ENCODE data around the gene DNM3. TPM values are rescaled to one million over a fixed set of nuclear protein-coding genes. Genes with fewer than 3 reads are reported as not detected.
A peak's percentile ranks its signal among the peaks of the same experiment; 100 is the strongest.

DNM3 gene
- total and polyA plus RNA-seq, 4 donors, result 2.1 to 16.3 (median 5.6) TPM

- WGBS, 2 donors, result 70 to 71% methylated on average over 5 of the region's 5 CpGs
- ATAC-seq (ENCODE audit: insufficient read depth, low FRiP score) (no peak), DNase-seq (peak in 2 of 3 donors; percentile 32 to 33)
- Histone ChIP-seq H3K9me3 (ENCODE audit: control insufficient read depth in 4 of 4, insufficient read depth in 3 of 4, low read length in 3 of 4) (no peaks in the 10 kb centered on the region), H3K27ac (ENCODE audit: low read depth in 1 of 2, low read length in 1 of 2) (no peak overlapping the region), H3K9ac (ENCODE audit: insufficient read depth in 1 of 2, low read length in 2 of 2) (no peak overlapping the region), H3K36me3 (ENCODE audit: control insufficient read depth in 4 of 4, insufficient read depth in 4 of 4, low read length in 4 of 4) (peaks cover 0 to 1% (median 0%) of the 10 kb centered on the region in 4 donors), H3K27me3 (ENCODE audit: control insufficient read depth in 3 of 3, insufficient read depth in 3 of 3, low read length in 2 of 3) (no peaks in the 10 kb centered on the region), H3K4me3 (no peak overlapping the region), H3K4me1 (ENCODE audit: control insufficient read depth in 5 of 5, insufficient read depth in 5 of 5, low read length in 5 of 5) (peaks cover 0 to 7% (median 0%) of the 10 kb centered on the region in 5 donors)
- TF ChIP-seq CTCF (IDR thresholded peaks at IDR 0.05; ENCODE audit: control extremely low read depth, extremely low read depth), result no peak
Observed at GRCh38 chr1:171849245-171849898, 8.1 kb downstream of the DNM3 start.

GRCh38 chr1:171850651-171851350 is 9.5 kb downstream of the DNM3 start:
- Histone ChIP-seq H3K9ac (ENCODE audit: insufficient read depth in 1 of 2, low read length in 2 of 2) (no peak overlapping the region), H3K4me3 (no peak overlapping the region), H3K27ac (ENCODE audit: low read depth in 1 of 2, low read length in 1 of 2) (no peak overlapping the region), H3K27me3 (ENCODE audit: control insufficient read depth in 3 of 3, insufficient read depth in 3 of 3, low read length in 2 of 3) (no peaks in the 10 kb centered on the region), H3K36me3 (ENCODE audit: control insufficient read depth in 4 of 4, insufficient read depth in 4 of 4, low read length in 4 of 4) (peaks cover 0 to 1% (median 0%) of the 10 kb centered on the region in 4 donors), H3K4me1 (ENCODE audit: control insufficient read depth in 5 of 5, insufficient read depth in 5 of 5, low read length in 5 of 5) (peaks cover 0 to 7% (median 0%) of the 10 kb centered on the region in 5 donors), H3K9me3 (ENCODE audit: control insufficient read depth in 4 of 4, insufficient read depth in 3 of 4, low read length in 3 of 4) (no peaks in the 10 kb centered on the region)
- ATAC-seq (ENCODE audit: insufficient read depth, low FRiP score) (no peak), DNase-seq (no peak)
- 61 to 79% methylated on average over 5 of the region's 5 CpGs for WGBS, 2 donors
- TF ChIP-seq CTCF (IDR thresholded peaks at IDR 0.05; ENCODE audit: control extremely low read depth, extremely low read depth), result no peak

- H3K27ac ChIP-seq (ENCODE audit: low read depth in 1 of 2, low read length in 1 of 2), result no peak overlapping the region
- H3K4me3 ChIP-seq, result no peak overlapping the region
- ATAC-seq (ENCODE audit: insufficient read depth, low FRiP score) (no peak), DNase-seq (no peak)
- H3K36me3 ChIP-seq (ENCODE audit: control insufficient read depth in 4 of 4, insufficient read depth in 4 of 4, low read length in 4 of 4), result peaks cover 0 to 1% (median 0%) of the 10 kb centered on the region in 4 donors
- H3K4me1 ChIP-seq (ENCODE audit: control insufficient read depth in 5 of 5, insufficient read depth in 5 of 5, low read length in 5 of 5), result peaks cover 0 to 7% (median 0%) of the 10 kb centered on the region in 5 donors
- H3K9ac ChIP-seq (ENCODE audit: insufficient read depth in 1 of 2, low read length in 2 of 2), result no peak overlapping the region
- no peaks in the 10 kb centered on the region for H3K27me3 ChIP-seq (ENCODE audit: control insufficient read depth in 3 of 3, insufficient read depth in 3 of 3, low read length in 2 of 3)
- no peak for TF ChIP-seq CTCF (IDR thresholded peaks at IDR 0.05; ENCODE audit: control extremely low read depth, extremely low read depth)
- no peaks in the 10 kb centered on the region for H3K9me3 ChIP-seq (ENCODE audit: control insufficient read depth in 4 of 4, insufficient read depth in 3 of 4, low read length in 3 of 4)
Observed at GRCh38 chr1:171852272-171852671, 11.0 kb downstream of the DNM3 start.

Data from lung (tissue), 12 donors.